Left cardiac atrium (tissue), 4 donors: ENCODE measurements around the gene NLGN2. TPM values are rescaled to one million over a fixed set of nuclear protein-coding genes. Genes with fewer than 3 reads are reported as not detected.
A peak's percentile ranks its signal among the peaks of the same experiment; 100 is the strongest.
"Not testable (repeated sequence)": the region's sequence is repeated elsewhere in the genome, so short reads cannot be mapped to it uniquely, and the experiment has no call there.

Experiments used
- ATAC-seq, 2 donors: fragments of 200-7000 bp; cut with Tn5 transposase; one replicate each; pipeline ENCODE4 v1.9.1; 2020; ENCODE audit warnings: mild to moderate bottlenecking in 2 of 2, moderate library complexity in 2 of 2
- DNase-seq: peaks from one replicate; pipeline ENCODE4 v3.0.0-alpha.2; 2020
- intact Hi-C, 2 donors: fragments of 100-400 bp; cut with DNase I; formaldehyde crosslinking; loops; one replicate each; pipeline versions ENCODE4 v1.14.1 to v1.15.1; 2022 to 2023
- long read RNA-seq: library from polyadenylated mRNA; unstranded; transcript quantifications from one replicate; pipeline ENCODE4 v2.0.0, GENCODE V29; 2021
- total RNA-seq, 2 donors: library from RNA; stranded (reverse); fragmentation: NEBNext Ultra II Directional; extraction: Animal tissue kit (Norgen Biotek cat#: 25700); gene quantifications; one replicate each; pipeline ENCODE4 v1.2.1, GENCODE V29; 2021
- donor health status: DM: no; HTN: yes; CAD: no.
- donor health status: DM: no; HTN: yes; CAD: no; lungs with severe emphysema.
- donor health status: DM: yes; HTN: yes; CAD: no.
- donor health status: Dilated cardiomyopathy.

NLGN2 gene
- total RNA-seq, result 10 to 100 TPM; 12.1 to 15.5 TPM
- long read RNA-seq, result 0 reads

- intact Hi-C loops, result no loop called here
- DNase-seq (no peak), ATAC-seq (no peak)
Observed at GRCh38 chr17:7407485-7408251, at the start of gene NLGN2. Gene NLGN2, plus strand, starts transcription at chr17:7407845. Its CDS starts 411 bp downstream, at chr17:7408256.

- no peak for ATAC-seq
- intact Hi-C loops, result no loop called here
- no peak for DNase-seq
Observed at GRCh38 chr17:7361906-7362305, 45.7 kb upstream of the NLGN2 start.

- intact Hi-C loops, result no loop called here
- DNase-seq (no peak), ATAC-seq (no peak)
Observed at GRCh38 chr17:7363311-7363710, 44.3 kb upstream of the NLGN2 start.

GRCh38 chr17:7365963-7366362 lies 41.7 kb upstream of the NLGN2 start:
- intact Hi-C loops, result loop anchor here in 1 of 2 donors (5.0 kb wide), 1 partner anchor 61 kb away; the partner anchor contains the start of genes SPEM2 and SPEM3
- ATAC-seq, DNase-seq: not testable (repeated sequence)

- intact Hi-C loops, result loop anchor here in 1 of 2 donors (5.0 kb wide), 1 partner anchor 60 kb away; the partner anchor contains the start of genes SPEM2 and SPEM3
- ATAC-seq, result no peak
- no peak for DNase-seq
Observed at GRCh38 chr17:7367083-7367482, 40.6 kb upstream of the NLGN2 start.

GRCh38 chr17:7367918-7368598 lies 39.6 kb upstream of the NLGN2 start:
- intact Hi-C loops, result loop anchor here in 1 of 2 donors (5.0 kb wide), 1 partner anchor 59 kb away; the partner anchor contains the start of genes SPEM2 and SPEM3
- no peak for ATAC-seq
- no peak for DNase-seq

GRCh38 chr17:7368599-7368994 lies 39.0 kb upstream of the NLGN2 start:
- not testable (repeated sequence) for ATAC-seq, DNase-seq
- intact Hi-C loops, result loop anchor here in 1 of 2 donors (5.0 kb wide), 1 partner anchor 59 kb away; the partner anchor contains the start of genes SPEM2 and SPEM3

GRCh38 chr17:7369825-7370224 lies 37.8 kb upstream of the NLGN2 start:
- DNase-seq, result no peak
- ATAC-seq, result no peak
- intact Hi-C loops, result loop anchor here in 1 of 2 donors (5.0 kb wide), 1 partner anchor 57 kb away; the partner anchor contains the start of genes SPEM2 and SPEM3

GRCh38 chr17:7370853-7371252 lies 36.8 kb upstream of the NLGN2 start:
- intact Hi-C loops, result no loop called here
- ATAC-seq (no peak), DNase-seq (no peak)

GRCh38 chr17:7374353-7374752 lies 33.3 kb upstream of the NLGN2 start:
- intact Hi-C loops, result no loop called here
- ATAC-seq (no peak), DNase-seq (no peak)

GRCh38 chr17:7379134-7379533 lies 28.5 kb upstream of the NLGN2 start:
- no peak for DNase-seq
- ATAC-seq, result no peak
- intact Hi-C loops, result no loop called here

GRCh38 chr17:7380321-7380720 lies 27.3 kb upstream of the NLGN2 start:
- DNase-seq, result peak; percentile 56
- peak; percentile 52 to 71 for ATAC-seq
- intact Hi-C loops, result no loop called here

- ATAC-seq (peak; percentile 48 to 72), DNase-seq (peak; percentile 65)
- intact Hi-C loops, result no loop called here
Observed at GRCh38 chr17:7380855-7381683, 26.6 kb upstream of the NLGN2 start, which contains the start of gene TNK1. Gene TNK1, plus strand, starts transcription at chr17:7381089. Its CDS starts 1,838 bp downstream, at chr17:7382927.

GRCh38 chr17:7382901-7383300 lies 24.7 kb upstream of the NLGN2 start:
- no peak for DNase-seq
- intact Hi-C loops, result no loop called here
- ATAC-seq, result no peak

- DNase-seq (no peak), ATAC-seq (no peak)
- intact Hi-C loops, result no loop called here
Observed at GRCh38 chr17:7383371-7383741, 24.3 kb upstream of the NLGN2 start.

GRCh38 chr17:7383742-7384488 lies 23.7 kb upstream of the NLGN2 start:
- ATAC-seq, result peak; percentile 82 to 83
- DNase-seq, result peak; percentile 62
- intact Hi-C loops, result no loop called here

GRCh38 chr17:7384489-7385081 lies 23.1 kb upstream of the NLGN2 start:
- intact Hi-C loops, result no loop called here
- ATAC-seq, result no peak

GRCh38 chr17:7388856-7389255 lies 18.8 kb upstream of the NLGN2 start:
- DNase-seq (no peak), ATAC-seq (no peak)
- intact Hi-C loops, result no loop called here

More at GRCh38 chr17:7384489-7385081, 23.1 kb upstream of the NLGN2 start:
- DNase-seq, result no peak
